ENCODE measurements around the gene HIF3A.
"Not testable (repeated sequence)": the region's sequence is repeated elsewhere in the genome, so short reads cannot be mapped to it uniquely, and the experiment has no call there.

The HIF3A gene

DNA sequence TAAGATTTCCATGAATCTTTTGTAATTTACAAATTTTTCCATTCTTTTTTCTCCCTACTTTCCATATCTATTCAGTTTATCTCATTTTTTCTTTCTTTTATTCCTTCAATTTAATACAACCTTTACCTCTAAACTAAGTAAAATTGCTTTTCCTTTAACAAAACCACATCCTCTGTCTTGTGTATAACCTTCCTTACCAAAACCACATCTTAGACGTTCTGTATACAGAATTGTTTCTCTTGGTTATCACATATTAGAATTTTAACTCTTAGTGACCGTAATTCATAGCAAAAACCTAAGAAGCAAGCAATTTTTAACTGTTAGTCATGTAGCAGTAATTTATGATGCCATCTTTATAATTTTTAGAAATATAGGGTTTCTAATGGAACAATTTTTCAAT lies 65.1 kb downstream of the HIF3A start:
- no peak for DNase-seq

DNA sequence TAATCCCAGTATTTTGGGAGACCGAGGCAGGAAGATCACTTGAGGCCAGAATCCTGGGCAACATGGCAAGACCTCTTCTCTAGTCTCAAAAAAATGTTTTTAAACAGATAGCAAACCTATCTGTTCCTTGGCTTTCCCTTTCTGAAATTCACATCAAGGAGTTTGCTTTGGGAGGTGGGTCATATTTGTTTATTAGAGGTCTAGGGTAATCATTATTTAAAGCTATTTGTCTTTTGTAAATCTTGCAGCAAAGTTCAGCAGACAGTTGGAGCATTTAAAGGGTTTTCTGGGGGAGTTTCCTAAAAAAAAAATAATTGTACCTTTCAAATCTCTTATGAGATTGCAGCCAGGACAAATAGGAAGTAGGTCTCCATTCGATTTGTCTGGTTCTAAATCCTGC lies 67.5 kb downstream of the HIF3A start:
- DNase-seq, result no peak

DNA sequence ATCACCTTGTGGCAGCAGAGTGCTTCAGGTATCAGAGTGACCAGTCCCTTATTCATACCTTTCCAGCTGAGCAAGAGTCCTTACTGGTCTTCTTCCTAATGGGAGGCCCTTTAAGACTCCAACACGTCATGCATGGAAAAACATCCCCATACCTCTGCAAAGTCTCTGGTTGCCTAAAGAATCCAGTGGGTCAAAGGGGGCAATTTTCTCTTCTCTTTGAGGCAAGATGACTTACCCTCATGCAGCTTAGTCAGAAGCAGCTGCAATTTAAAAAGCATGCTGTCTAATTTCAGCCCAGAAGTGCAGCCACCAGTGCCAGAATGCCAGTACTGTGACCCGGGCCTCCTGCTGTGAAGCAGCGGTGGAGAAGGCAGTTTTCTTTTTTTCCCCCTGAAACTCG lies 68.7 kb downstream of the HIF3A start:
- DNase-seq, result no peak

DNA sequence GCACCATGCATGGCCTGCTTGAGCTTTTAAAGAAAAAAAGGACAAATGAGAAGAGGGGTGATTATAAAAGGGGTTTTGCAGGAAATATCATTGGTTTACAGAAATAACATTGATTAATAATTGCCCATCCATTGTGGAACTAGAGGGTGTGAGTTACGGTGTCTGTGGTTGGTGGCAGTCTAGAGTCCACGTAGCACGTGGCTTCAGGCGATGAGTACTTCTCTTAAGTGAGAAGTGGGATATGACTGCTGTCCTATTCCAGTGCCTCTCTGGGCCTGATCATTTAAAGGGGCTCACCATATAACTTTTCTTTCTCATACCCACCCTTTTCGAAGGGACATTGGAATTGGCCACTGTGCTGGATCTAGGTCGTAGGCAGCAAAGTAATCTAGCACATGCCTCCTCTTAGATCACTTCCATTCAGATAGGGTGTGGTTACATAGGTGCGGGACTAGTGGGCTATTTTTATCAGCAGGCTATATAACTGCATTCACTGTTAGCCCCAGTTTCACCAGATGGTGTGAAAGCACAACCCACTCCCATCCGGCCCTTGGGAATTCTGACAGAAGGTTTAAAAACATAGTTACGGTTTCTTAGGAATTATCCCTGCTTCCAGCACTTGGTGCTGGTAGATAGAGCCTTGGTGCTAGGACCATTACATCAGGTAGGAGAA lies 69.9 kb downstream of the HIF3A start:
- DNase-seq, result no peak

DNA sequence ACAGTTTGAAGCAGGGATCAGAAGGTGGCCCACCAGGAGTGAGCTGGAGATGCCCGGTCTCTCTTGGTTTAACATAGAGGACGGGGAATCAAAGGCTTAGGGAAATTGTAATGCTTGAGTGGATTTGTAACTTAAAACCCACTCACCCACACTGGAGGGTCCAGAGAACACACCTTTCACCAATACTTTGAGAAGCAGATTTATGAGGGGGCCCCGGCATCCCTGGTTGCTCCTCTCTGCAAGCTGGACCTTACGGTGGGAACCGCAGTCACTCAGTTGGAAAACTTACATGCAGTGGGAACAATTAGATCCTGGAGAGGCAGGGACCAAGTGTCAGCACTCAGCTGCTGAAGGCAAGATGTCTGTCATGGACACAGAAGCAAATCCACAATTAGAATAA lies 70.6 kb downstream of the HIF3A start:
- no peak for DNase-seq

DNA sequence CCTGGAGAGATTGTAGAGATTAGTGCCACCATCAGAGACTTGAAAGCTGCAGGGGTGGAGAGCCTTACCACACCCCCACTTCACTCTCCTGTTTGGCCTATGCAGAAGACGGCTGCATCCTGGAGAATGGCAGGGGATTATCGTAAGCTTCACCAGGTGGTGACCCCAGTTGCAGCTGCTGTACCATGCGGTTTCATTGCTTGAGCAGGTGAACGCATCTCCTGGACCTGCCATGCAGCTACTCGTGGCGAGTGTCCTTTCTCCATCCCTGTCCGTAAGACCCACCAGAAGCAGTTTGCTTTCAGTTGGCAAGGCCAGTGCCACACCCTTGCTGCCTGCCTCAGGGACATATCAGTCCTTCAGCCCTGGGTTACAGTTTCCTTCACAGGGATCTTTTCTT lies 71.3 kb downstream of the HIF3A start:
- DNase-seq, result no peak

DNA sequence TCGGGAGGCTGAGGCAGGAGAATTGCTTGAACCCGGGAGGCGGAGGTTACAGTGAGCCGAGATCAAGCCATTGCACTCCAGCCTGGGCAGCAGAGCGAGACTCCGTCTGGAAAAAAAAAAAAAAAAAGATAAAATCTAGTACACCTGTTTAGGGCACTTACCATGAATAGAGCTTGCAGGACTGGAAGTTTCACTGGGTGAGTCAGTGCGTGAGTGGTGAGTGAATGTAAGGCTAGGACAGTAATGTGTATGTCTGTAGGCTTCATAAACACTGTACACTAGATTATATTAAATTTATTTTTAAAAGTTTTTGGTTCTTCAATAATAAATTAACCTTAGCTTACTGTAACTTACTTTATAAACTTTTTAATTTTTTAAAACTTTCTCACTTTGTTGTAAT lies 73.0 kb downstream of the HIF3A start:
- no peak for DNase-seq

DNA sequence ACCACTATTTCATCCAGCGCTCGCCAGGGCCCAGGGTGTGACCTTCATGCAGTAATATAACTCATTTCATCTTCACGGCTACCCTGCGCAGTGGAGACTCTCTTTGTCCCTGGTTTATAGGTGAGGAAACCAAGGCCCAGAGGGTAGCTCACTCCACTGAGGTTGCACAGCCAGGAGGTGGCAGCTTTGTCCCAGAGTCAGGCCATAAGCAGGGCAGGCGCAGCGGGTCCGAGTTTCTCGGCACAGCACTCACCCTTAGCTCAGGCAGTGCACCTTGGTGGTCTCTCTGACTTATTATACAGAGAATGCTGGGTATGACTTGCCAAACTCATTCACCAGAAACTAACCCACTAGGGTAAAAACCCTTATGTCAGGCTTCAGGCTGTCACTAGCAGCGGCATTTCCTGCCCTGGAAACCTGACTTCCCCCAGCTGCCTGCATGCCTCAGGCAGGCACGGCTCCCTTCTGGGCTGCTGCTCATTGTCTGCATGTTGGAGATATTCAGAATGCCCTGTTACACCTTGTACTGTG lies 74.6 kb downstream of the HIF3A start:
- no peak for DNase-seq

DNA sequence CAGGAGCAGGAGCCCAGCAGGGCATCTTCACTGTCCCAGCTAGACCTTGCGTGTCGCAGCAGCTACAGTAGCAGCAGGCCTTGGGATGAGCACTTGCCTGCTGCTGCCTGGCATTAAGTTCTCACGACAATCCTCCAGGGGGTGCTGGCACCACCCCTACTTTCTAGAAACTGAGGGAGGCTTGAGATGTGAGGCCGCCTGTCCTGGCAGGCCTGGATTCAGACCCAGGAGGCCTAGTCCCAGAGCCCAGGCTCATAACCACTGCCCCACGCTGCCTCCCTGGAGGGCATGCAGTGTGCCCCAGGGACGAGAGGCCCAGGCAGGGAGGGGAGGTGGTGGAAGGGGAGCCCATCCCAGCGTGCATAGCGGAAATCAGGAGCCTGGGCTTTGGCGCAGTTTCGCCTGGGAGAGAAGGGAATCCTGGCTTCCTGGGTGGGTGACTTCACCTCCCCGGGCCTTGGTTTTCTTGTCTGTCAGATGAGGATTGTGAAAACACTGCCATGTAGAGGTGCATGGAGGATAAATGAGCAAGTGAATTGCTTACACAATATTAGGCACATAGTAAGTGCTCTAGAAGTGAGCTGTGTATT lies 76.2 kb downstream of the HIF3A start:
- DNase-seq, result peak; percentile 27 to 71

DNA sequence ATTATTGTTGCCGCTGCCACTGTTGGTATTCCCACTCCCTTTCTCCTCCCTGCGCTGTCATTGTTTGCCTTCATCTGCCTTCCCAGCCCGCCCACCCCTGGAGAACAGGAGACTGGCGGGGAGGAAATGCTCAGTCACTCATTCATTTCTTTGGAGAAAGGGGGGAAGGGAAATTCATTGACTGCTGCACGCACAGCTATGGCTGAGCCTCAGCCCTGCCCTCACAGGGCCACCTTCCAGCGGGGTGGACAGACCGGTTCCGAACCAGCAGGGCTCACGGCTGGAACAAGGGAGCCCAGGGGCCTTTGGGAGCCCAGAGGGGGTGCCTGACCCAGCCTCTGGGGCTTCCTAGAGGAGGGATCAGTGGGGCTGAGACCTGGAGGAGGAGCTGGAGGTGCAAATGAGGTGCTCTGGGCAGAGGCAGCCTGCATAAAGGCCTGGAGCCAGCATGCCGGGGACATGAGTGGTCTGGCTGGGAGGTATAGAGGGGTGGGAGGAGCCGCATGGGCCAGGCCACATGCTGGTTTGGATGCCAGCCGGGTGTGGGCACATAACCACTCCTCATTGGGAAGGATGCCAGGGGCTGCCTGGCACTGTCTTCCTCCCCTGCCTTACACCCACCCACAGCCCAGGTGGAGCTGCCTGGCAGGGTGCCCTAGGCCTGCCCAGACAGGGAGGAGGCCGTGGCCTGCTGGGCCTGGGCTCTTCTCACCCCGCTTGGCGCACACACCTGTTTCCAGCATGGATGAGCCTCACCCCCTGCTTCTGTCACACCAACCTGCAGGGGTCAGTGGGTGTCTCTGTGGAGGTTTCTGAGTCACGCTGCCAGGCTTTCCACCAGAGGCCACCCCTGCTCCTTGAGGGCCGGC lies 76.9 kb downstream of the HIF3A start:
- DNase-seq, result peak; percentile 91 to 99

DNA sequence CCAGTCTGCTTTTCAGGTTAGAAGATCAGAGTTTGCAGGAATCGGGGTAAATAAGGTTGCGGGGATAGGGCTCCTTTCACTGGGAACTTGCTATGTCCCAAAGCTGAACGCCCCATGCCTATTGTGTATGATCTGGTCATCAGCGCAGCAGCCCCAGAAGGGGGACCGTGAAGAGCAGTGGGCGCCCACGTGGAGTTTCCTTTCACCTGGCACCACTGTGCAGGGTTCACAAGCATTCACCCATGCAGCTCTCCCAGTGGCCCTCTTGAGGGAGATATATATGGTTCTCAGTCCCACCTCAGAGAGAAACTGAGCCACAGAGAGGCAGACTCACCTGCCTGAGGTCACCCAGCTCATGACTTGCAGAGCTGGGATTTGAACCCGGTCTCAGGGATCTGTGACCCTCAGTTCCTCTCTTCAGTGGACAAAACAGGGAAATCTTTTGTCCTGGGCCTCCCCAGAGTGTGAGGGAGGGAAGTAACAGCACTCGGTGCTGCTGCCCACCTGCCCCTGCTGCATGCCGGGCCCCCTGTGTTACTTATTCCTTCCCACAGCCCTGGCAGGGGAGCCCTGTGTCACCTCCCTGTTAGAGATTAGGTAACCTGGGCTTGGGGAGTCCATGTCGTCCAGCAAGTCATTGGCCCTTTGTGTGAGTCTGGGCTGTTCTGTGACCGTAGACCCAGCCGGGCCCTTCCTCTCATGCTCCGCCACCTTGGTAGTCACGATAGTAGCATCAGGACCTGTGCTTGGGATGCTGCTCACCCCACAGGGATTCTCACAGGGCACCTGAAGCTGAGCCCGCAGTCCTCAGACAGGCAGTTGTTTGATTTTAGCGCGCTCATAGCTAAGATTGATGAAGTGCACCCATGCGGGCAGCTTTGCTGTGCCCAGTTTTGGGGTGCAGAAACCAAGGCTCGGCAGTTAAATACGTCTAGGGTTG lies 78.0 kb downstream of the HIF3A start:
- DNase-seq, result no peak

DNA sequence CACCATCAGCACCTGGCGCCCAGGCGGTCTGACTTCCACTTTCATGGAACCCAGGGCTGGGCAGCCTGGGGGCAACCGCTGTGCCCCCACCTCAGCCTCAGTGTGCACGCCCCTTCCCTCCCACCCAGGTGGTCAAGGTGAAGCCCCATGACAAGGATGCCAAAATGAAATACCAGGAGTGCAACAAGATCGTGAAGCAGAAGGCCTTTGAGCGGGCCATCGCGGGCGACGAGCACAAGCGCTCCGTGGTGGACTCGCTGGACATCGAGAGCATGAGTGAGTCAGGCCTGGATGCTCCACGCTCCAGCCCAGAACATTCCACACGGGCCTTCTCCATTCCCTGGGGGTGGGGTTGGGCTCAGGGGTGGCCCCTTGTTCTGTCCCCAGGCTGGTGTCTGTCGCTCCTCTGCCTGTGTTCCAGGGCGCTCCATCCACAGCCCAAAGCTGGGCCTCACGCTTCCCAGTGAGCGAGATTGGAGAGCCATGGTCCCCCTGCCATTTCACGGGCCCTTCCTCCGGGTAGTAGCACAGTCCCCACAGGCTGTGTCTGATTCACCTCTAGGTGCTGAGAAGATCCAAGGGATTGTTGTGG lies 78.7 kb downstream of the HIF3A start:
- not testable (repeated sequence) for DNase-seq

DNA sequence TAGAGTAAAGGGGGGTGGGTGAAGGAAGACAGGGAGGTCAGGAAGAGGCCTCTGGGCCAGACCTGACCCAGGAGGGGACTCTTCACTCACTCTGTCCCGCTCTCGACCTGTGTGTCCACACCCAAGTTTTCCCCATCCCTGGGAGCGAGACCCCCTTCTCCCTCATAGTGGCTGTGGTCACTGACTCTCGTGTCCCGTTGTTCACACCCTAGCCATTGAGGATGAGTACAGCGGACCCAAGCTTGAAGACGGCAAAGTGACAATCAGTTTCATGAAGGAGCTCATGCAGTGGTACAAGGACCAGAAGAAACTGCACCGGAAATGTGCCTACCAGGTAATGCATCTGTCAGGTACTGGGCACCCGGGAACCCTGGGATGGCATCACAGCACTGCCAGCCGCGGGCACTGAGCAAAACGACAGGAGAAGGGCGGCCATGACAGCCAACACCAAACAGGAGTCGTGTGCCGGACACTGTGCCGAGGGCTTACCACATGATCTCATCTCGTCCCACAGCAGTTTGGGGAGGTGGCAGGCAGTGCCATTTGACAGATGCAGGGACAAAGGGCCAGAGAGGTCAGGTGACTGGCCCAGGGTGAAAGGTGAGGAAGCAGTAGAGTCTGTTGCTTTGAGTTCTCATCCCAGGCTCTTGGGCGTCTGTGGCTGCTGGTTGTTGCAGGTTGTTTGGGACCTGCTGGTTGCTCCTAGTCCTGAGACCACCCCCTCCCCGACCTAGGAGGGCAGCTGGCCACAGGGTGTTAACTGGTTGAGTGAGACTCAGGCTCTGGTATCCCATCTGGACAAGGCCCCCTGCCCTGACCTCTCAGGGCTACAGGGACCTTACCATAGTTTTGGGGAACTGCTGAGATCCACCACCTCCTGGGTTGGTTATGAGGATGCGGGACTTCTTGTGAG lies 79.7 kb downstream of the HIF3A start:
- DNase-seq, result no peak

DNA sequence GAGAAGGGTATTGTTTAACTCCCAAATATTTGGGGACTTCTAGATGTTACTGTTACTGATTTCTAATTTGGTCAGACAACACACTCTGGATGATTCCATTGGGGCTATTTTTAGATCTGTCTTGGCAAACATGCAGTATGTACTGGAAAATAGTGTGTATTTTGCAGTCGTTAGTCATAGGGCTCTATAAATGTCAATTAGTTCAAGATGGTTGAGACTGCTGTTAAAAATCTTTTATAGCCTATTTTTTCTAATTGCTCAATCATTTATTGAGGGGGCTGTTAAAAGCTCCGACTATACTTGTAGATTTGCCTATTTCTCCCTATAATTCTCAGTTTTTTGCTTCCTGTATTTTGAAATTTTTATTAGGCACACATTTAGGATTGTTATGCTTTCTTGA lies 81.4 kb downstream of the HIF3A start:
- peak; percentile 44 to 74 for DNase-seq

DNA sequence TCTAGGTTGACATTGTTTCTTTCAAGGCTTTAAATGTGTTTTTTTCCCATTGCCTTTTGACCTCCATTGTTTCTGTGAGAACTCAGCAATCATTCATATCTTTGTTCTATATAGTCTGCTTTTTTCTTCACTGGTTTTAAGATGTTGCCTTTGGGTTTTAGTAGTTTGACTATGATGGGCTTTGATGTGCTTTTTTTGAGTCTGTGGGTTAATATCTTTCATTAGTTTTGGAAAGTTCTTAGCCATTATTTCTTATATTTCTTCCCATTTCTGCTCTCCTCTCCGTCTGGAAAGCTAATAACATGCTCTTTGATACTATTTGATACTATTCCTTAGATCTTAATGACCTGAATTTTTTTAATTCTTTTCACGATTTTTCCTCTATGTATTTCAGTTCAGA lies 83.8 kb downstream of the HIF3A start:
- DNase-seq, result no peak

DNA sequence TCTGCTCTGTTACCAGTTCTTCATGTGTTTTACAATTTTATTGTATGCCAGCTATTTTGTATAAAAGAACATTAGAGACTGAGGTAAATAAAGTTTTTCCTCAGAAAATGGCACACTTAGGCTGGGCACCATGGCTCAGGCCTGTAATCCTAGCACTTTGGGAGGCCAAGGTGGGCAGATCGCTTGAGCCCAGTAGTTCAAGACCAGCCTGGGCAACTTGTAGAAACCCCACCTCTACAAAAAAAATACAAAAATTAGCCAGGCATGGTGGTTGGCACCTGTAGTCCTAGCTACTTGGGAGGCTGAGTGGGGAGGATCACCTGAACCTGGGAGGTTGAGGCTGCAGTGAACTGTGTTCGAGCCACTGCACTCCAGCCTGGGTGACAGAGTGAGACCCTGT lies 84.5 kb downstream of the HIF3A start:
- no peak for DNase-seq

DNA sequence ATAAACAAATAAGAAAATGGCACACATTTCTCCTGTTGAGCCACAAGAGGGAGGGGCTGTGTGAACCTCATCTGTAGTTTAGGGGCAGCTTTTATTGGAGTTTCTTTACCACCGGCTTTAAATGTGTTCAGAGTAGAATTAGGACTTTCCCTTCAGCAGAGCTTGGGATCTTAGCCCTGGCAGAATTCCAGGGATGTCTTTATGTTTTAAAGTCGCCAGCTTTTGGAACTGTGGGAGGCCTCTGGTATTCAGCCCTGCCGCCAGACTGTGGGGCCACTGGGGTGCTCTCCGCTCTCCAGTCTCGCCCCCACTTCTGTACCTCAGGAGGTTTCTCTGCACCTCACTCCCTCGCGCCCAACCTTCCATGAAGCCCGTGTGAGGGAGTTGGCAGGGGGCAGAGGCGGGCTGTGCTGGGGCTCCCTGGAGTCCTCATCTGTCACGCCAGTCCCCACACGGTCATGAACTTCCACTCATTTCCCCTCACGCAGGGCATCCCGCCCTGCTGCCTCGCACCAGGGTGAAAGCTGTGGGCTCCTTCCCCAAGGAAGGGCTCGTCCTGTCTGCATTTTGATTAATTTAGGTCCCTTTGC lies 85.0 kb downstream of the HIF3A start:
- peak; percentile 64 to 80 for DNase-seq

DNA sequence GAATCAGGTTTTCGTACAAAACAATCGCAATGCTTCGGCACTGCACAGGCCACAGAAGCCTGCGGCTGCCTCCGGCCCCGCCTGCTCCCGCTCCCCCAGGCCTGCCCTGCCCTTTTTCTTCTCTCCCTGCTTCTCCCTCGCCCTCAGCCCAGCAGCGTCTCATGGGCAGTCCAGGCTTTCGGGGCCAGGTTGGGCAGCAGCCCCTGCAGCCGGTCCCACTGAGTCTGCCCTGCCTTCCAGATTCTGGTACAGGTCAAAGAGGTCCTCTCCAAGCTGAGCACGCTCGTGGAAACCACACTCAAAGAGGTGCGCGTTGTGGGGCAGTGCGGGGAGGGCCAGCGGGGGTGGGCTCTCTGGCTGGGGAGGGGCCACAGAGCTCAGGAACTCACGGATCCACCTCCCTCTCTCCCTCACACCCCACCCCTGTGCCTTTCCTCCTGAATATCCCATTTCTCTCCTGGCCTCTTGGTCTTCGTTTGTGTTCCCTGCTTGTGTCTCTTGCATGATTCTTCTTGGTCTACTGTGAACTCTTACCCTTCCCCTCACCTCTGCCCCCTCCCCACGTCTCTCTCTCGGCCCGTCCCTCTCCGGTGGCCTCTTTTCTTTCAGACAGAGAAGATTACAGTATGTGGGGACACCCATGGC lies 86.5 kb downstream of the HIF3A start:
- DNase-seq, result no peak

DNA sequence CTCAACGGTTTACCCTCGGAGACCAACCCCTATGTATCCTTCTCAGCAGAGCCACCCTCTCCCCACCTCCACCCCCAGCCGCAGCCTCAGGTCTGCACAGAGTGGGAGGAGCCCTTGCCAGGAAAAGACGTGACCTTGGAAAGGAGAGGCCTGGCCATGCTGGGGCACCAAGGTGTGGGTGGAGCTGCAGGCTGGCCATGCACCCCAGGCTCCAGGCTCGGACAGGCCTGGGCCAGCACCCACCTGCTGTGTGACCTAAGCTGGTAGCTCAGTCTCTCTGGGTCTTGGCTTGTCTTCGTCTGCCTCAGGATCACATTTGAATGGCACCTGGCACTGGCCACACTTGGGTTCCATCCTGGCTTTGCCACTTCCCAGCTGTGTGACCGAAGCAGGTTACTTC lies 87.0 kb downstream of the HIF3A start:
- no peak for DNase-seq

DNA sequence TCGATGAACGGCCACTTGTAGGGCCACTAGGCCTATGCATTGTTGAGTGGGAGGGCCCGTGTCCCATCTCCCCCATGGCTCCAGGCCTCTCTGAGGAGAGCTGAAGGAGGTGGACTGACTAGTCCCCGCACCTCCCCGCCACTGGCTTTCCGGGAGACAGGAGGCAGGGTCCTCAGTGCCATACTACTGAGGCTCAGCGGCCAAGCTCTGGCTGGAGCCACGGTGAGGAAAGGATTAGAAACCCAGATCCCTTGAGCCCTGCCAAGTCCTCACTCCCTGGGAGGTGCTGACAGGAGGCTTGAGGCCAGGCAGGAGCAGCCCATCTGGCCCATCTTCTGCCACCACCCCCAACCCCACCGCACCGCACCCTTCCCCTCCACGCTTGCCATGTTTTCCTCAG lies 87.6 kb downstream of the HIF3A start:
- peak; percentile 86 to 95 for DNase-seq
